MM.1S (cell line): Measurements from ENCODE around the gene PTCD3.

ENCODE experiments used
- CTCF ChIP-seq: fragments of 300-600 bp; sonication (generic); IDR thresholded peaks from 2 replicates; pipeline ENCODE4 v1.5.1; 2016; ENCODE audit warnings: antibody characterized with exemption, low read length, mixed read lengths
- EZH2 ChIP-seq: fragments of 300-600 bp; sonication (generic); optimal IDR thresholded peaks from 2 replicates; pipeline ENCODE3; 2017; ENCODE audit warnings: low read depth, mild to moderate bottlenecking, antibody characterized with exemption, low read length, mixed read lengths

GRCh38 chr2:86139981-86140380 lies 33.9 kb downstream of the PTCD3 start:
- TF ChIP-seq CTCF (no peak), EZH2 (no peak)
